ENCODE measurements around the gene BCAS2. TPM values are rescaled to one million over a fixed set of nuclear protein-coding genes. Genes with fewer than 3 reads are reported as not detected.

The BCAS2 gene
- total RNA-seq: 25.2 TPM

DNA sequence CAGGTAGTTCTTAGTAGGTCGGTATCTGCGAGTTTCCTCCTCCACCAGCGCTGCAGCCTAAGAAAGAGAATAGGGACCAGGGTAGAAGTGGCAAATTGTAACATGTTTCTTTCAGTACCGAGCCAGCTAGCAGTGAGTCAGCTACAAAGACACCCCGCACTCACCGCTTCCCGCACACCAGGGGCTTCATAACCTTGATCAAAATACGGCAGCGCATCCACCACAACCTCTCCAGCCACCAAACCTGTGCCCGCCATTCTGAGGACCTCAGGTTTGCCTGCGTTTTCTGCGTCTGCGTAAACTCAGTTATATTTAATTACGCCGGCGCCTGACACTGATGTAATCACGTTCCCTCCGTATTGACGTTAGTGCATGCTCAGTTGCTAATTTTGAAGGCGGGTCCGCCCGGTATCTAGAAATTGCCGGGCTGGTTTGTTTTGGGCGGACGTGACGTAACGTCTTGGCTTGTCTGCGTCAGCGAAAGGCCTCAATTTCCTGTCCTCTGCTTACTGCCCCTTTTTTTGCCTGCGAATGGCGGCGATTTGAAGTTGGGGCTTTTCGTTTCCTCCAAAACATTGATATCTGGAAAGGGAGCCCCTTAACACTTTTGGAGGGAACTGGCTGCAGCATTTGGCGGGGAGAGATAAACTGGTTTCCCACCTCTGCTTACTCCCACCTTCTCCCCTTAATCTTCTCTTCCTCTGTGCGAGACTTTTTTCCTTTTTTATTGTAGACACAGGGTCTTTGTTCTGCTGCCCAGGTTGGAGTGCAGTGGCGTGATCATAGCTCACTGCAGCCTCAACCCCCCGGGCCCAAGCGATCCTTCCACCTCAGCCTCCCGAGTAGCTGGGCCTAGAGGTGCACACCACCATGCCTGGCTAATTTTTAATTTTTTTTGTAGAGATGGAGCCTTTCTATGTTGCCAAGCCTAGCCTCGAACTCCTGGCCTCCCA is at the start of gene BCAS2:
BCAS2 (minus strand) TSS at position 281 of the 953 bp plus-strand sequence; CDS start at position 257, 24 bp downstream.
- DNase-seq (ENCODE audit: low spot score) (peak; percentile 97), ATAC-seq (peak; percentile 99)
- intact Hi-C loops (cut with DNase I): no loop called here

DNA sequence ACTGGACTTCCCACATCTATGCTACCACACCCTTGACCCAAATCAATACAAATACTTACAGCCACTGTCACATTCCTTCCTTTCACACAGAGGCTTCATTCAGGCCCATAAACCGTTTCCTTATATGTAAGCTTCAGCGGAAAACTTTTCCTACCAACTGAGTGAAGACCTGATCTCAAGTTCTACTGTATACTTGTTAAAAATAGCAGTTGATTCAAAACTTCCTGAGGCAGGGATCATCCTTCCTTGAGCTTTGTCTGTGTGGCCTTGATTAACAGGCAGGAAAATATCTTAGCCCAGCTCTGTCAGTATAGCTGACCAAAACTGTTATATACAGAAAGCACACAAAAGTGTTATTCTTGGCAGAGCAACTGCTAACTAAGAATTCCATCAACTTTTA is 45.7 kb upstream of the BCAS2 start:
- intact Hi-C loops (cut with DNase I): no loop called here
- ATAC-seq: no peak
- DNase-seq (ENCODE audit: low spot score): no peak

DNA sequence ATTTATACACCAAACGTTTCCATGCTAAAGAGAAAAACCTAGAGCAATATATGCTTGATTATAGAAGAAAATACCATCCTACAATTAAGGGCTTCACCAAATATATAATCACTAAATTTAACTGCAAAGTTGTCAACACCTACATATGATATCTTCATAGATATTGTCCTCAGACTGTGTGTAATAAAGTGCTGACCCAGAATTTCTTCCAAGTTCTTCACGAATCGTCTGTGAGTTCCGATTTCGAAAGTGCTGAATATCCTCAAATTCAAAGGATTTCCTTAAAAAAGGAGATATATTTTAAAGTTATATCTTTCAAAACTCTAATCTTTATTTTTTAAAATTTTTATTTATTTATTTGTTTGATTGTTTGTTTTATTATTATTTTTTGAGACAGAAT is 41.9 kb upstream of the BCAS2 start:
- no peak for DNase-seq (ENCODE audit: low spot score)
- intact Hi-C loops (cut with DNase I): no loop called here
- no peak for ATAC-seq

DNA sequence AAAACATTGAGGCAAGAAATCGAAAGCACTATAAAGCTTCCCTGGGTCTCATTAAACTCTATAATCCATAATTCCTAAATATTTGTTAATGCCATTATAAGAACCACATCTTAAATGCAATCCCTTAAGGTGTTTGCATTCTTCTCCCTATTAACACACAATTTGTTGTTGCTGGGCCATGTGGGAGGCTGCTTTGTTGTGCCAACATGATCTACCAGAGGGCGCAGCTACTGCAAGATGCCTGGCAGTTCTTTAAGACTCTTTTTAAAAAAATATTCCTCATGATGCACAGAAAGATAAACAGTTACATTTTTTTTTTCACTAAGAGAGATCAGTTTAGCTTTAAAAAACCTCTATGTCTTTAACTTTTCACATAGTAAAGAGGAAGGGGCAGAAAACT is 39.0 kb upstream of the BCAS2 start:
- no peak for ATAC-seq
- intact Hi-C loops (cut with DNase I): no loop called here
- DNase-seq (ENCODE audit: low spot score): no peak

DNA sequence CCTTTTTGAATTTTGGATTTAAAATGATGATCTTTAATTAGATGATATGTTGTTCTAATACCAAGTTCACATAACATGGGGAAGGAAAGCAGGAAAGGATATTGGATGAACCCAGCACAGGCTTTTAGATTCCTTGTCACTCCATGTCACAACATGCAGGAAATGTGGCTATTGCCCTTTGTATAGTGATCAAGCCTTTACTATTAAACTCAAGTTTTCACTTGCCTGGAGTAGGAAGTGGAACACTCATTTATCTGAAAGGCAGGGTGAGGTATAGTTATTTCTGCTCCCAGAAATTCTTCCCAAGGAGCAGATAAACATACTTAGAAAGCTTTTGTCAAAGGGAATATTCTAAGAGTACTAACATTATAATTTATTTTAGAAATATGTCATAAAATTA is 37.2 kb upstream of the BCAS2 start:
- ATAC-seq (no peak), DNase-seq (ENCODE audit: low spot score) (no peak)
- intact Hi-C loops (cut with DNase I): no loop called here

DNA sequence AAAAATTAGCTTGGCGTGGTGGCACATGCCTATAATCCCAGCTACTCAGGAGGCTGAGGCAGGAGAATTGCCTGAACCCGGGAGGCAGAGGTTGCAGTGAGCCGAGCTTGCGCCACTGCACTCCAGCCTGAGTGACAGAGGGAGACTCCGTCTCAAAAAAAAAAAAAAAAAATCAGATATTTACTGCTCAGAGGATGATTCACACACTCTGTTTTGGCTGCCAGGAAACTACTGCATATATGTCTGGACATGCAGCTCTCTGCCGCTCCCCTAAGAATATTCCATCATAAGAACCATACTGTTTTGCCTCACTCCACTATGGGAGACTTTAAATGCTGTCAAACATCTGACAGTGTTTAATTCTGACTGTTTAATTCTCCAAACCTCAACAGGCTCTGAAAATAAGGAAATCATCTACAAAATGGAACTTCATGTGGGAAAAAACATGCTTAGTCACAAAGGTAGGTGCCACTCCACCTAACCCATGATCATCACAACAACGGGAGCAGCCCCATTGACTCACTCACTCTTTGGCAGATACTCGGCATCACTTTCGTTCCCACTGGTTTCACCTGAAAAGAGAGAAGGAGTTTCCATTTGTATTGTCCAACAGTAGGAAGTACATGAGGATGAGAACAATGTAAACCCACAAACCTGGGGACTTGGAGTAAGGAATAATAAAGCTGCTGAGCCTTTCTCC is 29.3 kb upstream of the BCAS2 start:
- DNase-seq (ENCODE audit: low spot score) (no peak), ATAC-seq (no peak)
- intact Hi-C loops (cut with DNase I): no loop called here

DNA sequence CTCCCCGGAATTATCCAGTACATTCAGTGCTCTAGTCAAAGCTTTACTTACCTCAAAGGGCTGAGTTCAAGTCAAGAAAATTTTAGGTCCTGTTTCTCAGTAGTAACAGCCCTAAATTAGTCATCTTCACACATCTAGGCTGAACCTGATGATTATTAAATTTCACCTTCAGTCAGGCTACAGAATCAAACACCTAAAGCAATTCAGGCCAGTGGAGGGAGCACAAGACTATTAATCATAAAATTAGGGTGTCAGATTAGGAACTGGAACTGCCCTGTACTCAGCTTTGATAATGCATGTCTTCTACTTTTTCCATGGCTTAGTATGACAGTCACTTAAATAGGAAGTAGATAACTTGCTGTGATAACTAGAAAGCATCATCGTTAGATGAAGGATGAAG is 28.4 kb upstream of the BCAS2 start:
- ATAC-seq: no peak
- DNase-seq (ENCODE audit: low spot score): no peak
- intact Hi-C loops (cut with DNase I): no loop called here

DNA sequence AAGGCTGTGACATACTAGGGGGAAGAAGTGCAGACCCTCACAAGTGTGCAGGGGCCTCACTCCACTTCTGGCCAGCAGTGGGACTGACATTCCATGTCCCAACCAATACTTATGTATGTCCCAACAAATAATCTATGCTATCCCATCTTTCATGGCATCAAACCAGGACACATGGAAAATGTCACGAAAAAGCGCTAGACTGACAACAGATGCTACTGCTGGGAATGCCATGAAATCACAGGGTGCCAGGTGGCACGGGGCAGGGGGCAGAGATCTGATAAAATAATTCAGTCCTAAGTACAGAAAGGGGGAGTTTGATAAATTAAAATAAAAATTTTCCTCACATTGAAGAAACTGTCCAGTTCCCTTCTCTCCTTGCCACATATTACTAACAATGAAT is 27.6 kb upstream of the BCAS2 start:
- intact Hi-C loops (cut with DNase I): no loop called here
- DNase-seq (ENCODE audit: low spot score) (no peak), ATAC-seq (no peak)

DNA sequence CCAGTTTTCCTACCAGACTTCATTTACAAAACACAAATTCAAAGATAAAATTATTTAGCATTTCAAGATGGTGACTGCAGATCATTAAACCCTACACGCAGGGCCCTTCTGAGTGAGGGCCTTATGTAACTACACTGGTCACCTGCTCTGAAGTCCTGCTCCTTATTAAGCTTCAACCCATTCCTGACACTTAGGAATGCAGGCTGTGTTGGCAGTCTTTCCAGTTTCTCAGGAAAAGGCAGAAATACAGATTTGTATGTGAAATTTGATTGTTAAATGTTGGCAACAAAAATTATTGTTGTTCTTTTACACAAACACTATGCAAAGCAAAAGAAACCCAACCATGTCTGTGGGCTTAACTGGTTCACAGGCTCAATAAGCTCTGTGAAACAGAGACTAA is 25.8 kb upstream of the BCAS2 start:
- ATAC-seq (no peak), DNase-seq (ENCODE audit: low spot score) (no peak)
- intact Hi-C loops (cut with DNase I): no loop called here

DNA sequence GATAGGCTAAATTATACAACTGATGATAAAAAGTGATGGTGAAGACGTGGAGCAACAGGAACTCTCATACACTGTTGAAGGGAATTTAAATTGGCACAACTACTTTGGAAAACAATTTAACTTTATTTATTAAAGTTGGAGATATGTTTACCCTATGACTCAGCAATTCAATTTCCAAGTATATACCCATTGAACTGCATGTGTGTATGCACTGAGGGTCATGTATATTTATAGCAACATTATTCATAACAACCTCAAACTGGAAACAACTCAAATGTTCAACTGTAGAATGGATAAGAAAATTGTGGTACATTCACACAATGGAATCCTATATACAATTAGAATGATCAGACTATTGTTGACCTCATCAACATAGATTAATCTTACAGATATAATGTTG is 16.5 kb upstream of the BCAS2 start:
- intact Hi-C loops (cut with DNase I): no loop called here
- DNase-seq (ENCODE audit: low spot score) (no peak), ATAC-seq (no peak)

DNA sequence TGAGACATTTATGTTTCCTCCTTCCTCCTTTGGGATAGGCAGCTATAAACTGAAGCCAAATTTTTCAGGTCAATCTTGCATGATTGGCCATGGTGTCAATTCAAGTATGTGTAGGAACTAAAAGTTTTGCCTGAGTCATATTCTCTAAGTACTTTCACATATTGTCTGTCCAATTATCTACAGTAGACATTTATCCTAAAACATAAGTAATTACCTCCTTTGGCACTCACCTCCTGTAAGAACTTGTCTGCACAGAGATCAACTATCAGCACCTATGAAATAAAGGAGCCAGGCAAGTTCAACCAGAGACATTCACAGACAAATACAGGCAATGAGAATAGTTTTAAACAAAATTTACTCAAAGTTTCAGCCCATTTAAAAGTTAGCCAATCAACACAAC is 14.2 kb upstream of the BCAS2 start:
- intact Hi-C loops (cut with DNase I): no loop called here
- DNase-seq (ENCODE audit: low spot score) (no peak), ATAC-seq (no peak)

DNA sequence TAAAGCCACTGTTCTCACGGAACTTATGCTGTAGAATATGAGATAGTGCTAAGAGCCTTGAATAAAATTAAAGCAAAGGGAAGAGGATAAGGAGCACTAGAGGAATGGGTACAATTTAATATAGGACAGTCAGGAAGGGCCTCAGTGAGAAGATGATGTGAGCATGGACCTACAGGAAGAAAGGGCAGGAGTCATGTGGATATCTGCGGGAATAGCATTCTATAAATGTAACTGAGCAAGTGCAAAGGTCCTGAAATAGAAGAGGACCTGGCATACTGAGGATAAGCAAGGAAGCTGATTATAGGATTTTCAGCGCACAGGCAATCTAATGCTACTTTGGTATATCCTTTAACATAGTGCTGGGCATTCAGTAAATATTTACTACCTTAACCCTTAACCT is 12.6 kb upstream of the BCAS2 start:
- no peak for DNase-seq (ENCODE audit: low spot score)
- intact Hi-C loops (cut with DNase I): no loop called here
- ATAC-seq: no peak

DNA sequence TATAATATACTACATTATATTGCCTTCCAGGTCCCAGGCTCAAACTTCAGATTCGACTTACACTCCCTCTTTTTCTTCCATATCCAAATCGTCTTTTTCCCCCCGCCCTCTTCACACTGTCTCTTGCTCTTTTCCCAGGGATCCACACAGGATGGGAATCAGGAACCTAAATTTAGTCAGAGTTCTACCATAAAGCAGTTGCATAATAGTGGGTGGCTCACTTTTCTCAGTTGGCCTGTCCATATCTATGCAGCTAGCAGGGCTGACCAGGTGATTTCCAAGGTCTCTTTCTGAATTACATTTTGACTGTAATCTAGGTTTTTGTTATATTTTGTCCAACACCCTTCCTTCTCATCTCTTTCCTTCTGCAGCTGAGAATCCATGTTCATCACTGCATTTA is 7.7 kb upstream of the BCAS2 start:
- ATAC-seq: no peak
- DNase-seq (ENCODE audit: low spot score): no peak
- intact Hi-C loops (cut with DNase I): no loop called here

DNA sequence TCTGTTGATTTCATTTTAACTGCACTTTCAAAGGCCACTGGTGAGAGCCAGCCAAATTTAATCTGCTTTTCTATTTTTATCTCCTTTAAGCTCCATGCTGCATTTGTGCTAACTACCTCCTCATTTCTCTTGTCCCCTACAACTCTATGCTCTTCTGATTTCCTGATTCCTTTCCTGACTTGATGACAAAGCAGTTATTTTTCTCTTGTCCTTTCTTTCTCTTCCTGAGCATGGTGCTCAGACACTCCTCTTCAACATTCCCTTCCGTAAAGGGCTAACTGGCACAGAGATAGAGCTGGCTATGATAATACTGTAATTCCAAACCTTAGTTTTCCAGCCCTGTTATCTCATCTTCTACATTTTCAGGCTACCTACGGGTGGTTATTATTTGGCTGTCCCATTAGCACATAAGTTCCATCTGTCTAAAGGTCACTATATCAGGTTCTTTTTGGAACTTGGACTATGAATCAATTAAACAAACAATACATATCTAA is 6.8 kb upstream of the BCAS2 start:
- ATAC-seq: no peak
- DNase-seq (ENCODE audit: low spot score): no peak
- intact Hi-C loops (cut with DNase I): no loop called here

DNA sequence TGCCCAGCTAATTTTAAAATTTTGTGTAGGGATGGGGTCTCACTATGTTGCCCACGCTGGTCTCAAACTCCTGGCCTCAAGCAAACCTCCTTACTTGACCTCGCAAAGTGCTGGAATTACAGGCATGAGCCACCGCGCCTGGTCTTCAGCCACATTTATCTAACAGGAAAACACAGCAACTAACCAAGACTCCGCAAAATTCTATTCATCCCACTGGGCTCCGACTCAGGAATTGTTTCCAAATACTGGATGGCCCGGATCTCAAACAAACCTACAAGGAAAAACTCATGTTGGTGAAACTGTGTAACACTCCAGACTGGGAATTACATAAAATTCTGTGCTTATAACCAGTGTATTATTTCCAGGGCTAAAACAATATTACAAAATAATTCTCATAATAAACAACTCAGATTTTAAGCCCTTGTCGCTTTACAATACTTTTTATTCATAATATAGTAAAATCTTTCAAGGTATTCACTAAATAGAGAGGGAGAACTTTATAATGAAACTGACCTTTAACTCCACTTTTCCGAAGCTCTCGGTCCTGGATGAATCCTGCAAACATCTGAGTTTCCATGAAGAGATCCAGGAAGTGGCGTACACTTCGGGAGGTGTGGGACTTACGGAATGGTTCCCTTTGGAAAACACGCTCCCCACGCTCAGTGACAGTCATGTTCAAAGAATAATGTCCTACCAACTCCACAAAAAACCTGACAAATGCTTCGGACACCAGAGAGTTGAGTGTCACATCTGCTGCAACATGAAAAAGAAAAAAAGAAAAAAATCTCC is 6.0 kb upstream of the BCAS2 start:
- intact Hi-C loops (cut with DNase I): no loop called here
- no peak for DNase-seq (ENCODE audit: low spot score)
- no peak for ATAC-seq

DNA sequence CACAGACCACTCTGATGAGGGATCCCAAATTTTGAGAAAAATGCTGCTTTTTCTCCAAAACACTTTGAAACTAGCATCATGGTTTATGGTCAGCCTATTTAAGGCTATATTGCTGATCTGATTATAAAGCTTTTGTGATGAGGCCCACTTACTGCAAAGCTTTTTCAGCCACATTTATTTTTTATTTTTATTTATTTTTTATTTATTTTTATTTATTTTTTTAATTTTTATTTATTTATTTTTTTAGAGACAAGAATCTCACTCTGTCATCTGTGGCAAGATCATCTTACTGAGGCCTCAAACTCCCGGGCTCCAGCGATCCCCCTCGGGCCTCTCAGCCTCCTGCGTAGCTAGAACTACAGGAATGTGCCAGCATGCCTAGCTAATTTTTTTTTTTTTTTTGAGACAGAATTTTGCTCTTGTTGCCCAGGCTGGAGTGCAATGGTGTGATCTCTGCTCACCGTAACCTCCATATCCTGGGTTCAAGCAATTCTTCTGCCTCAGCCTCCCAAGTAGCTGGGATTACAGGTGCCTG is 5.2 kb upstream of the BCAS2 start:
- intact Hi-C loops (cut with DNase I): no loop called here
- ATAC-seq: no peak
- no peak for DNase-seq (ENCODE audit: low spot score)

DNA sequence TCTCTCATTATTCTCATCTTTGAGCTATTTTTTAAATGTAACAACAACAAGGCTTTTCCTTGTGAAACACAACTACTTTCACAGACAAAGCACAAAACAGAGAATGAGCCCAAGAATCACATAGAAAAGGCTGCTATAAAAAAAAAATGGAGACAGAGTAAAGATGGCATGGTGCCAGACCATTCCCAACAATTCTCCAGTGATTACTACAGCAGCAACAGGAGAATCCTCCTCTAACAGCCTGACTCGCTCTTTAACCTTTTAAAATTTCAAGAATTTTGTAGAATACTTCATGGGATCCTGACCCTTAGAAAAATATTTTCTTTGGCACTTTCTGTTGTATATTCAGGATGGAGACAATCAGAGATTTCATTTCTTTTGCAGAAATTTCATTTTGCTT is 3.8 kb upstream of the BCAS2 start:
- intact Hi-C loops (cut with DNase I): no loop called here
- DNase-seq (ENCODE audit: low spot score) (no peak), ATAC-seq (peak; percentile 16)

DNA sequence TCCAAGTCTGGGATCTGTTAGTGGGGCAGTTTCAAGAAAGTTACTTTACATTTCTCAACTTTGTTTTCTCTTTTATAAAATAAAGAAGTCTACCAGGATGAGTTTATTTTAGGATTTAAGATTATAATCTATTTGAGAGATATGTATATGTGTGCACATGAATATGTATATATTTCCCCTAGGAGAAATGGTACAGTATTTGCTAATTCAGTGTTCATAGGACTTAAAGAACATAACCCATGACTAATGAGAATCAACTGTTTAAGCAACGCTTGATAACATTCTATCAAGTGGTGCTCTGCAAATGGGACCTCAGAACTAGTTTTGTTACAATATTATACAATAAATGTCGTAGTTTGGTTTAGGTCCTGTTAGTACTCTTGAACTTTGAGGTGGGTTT is 7.0 kb downstream of the BCAS2 start:
- ATAC-seq (no peak), DNase-seq (ENCODE audit: low spot score) (no peak)
- intact Hi-C loops (cut with DNase I): no loop called here

DNA sequence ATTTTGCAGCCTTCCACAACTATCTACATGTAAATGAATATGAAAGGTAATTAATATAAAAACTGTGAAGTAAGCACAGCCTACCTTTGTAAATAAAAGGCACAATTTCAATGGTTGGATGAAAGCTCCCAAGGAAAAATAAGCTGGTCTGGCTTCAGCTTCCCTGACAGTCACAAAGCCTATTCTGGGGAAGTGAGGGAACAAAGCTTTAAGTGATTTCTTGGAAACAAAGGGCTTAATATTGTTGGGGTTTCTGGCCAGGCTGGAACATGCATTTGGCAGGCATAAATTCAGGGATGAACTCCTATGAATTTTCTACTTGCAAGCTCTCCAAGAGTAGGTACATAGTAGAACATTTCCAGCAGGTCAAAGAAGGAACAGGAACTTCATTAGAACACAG is 17.3 kb downstream of the BCAS2 start:
- DNase-seq (ENCODE audit: low spot score) (no peak), ATAC-seq (no peak)
- intact Hi-C loops (cut with DNase I): no loop called here
